Activated CD4-positive, alpha-beta T cell treated with anti-CD3 and anti-CD28 coated beads, Interleukin-2, amount 10 ng/mL, durations not matched to agents 24 days and 14 days (primary cell): Measurements from ENCODE around the gene KITLG. TPM values are rescaled to one million over a fixed set of nuclear protein-coding genes. Genes with fewer than 3 reads are reported as not detected.
"Not testable (repeated sequence)": the region's sequence is repeated elsewhere in the genome, so short reads cannot be mapped to it uniquely, and the experiment has no call there.

Source experiments
- DNase-seq: peaks from one replicate; pipeline ENCODE4 v3.0.0; 2022
- H3K27ac Mint-ChIP-seq: one replicate; pipeline ENCODE4 v1.8.0; 2022; ENCODE audit warnings: mild to moderate bottlenecking, mixed read lengths
- H3K27me3 Mint-ChIP-seq: one replicate; pipeline ENCODE4 v1.8.0; 2022; ENCODE audit warnings: mixed read lengths
- H3K36me3 Mint-ChIP-seq: one replicate; pipeline ENCODE4 v1.8.0; 2022; ENCODE audit warnings: low read depth, mild to moderate bottlenecking, mixed read lengths
- H3K4me1 Mint-ChIP-seq: one replicate; pipeline ENCODE4 v1.8.0; 2021; ENCODE audit warnings: mixed read lengths
- H3K4me3 Mint-ChIP-seq: one replicate; pipeline ENCODE4 v1.8.0; 2022; ENCODE audit warnings: mild to moderate bottlenecking, moderate library complexity, mixed read lengths
- H3K9me3 Mint-ChIP-seq: one replicate; pipeline ENCODE4 v1.8.0; 2021; ENCODE audit warnings: mixed read lengths
- intact Hi-C: fragments of 100-400 bp; cut with micrococcal nuclease; formaldehyde crosslinking; loops from one replicate; pipeline ENCODE4 v1.15.1; 2023
- total RNA-seq: library from RNA; stranded (reverse); gene quantifications from 2 replicates; pipeline ENCODE4 v1.2.3, GENCODE V29; 2022

Gene KITLG
- 0.09 and 0.30 TPM in 2 replicates for total RNA-seq

GRCh38 chr12:88580051-88580871 is at the start of gene KITLG:
Gene KITLG (minus strand): TSS chr12:88580471. CDS start chr12:88580278, 193 bp downstream.
- no peak within 1 kb of the TSS for H3K27ac Mint-ChIP-seq
- peak within 1 kb of the TSS; percentile 77 for H3K4me3 Mint-ChIP-seq
- no peaks in the 10 kb centered on the region for H3K9me3 Mint-ChIP-seq
- peak; percentile 72 for DNase-seq
- peaks cover 5% of the 10 kb centered on the region for H3K4me1 Mint-ChIP-seq
- no peaks in the 10 kb centered on the region for H3K36me3 Mint-ChIP-seq
- intact Hi-C loops: no loop called here
- peaks cover 43% of the 10 kb centered on the region for H3K27me3 Mint-ChIP-seq

- H3K27ac Mint-ChIP-seq: no peak overlapping the region
- H3K27me3 Mint-ChIP-seq: no peaks in the 10 kb centered on the region
- no peak for DNase-seq
- no peaks in the 10 kb centered on the region for H3K4me1 Mint-ChIP-seq
- H3K36me3 Mint-ChIP-seq: no peaks in the 10 kb centered on the region
- intact Hi-C loops: no loop called here
- no peak overlapping the region for H3K4me3 Mint-ChIP-seq
- H3K9me3 Mint-ChIP-seq: no peaks in the 10 kb centered on the region
Observed at GRCh38 chr12:88628856-88629509, 48.7 kb upstream of the KITLG start.

- H3K27ac Mint-ChIP-seq, H3K9me3 Mint-ChIP-seq, H3K27me3 Mint-ChIP-seq, H3K36me3 Mint-ChIP-seq, DNase-seq, H3K4me1 Mint-ChIP-seq, intact Hi-C loops, H3K4me3 Mint-ChIP-seq: not testable (repeated sequence)
Observed at GRCh38 chr12:88628035-88628434, 47.8 kb upstream of the KITLG start.

- Mint-ChIP-seq H3K4me1 (no peaks in the 10 kb centered on the region), H3K36me3 (no peaks in the 10 kb centered on the region), H3K27ac (no peak overlapping the region), H3K4me3 (no peak overlapping the region), H3K9me3 (no peaks in the 10 kb centered on the region), H3K27me3 (no peaks in the 10 kb centered on the region)
- no peak for DNase-seq
- intact Hi-C loops: no loop called here
Observed at GRCh38 chr12:88627501-88627900, 47.2 kb upstream of the KITLG start.

- Mint-ChIP-seq H3K9me3 (no peaks in the 10 kb centered on the region), H3K4me3 (no peak overlapping the region), H3K27ac (no peak overlapping the region), H3K4me1 (no peaks in the 10 kb centered on the region), H3K27me3 (no peaks in the 10 kb centered on the region), H3K36me3 (no peaks in the 10 kb centered on the region)
- intact Hi-C loops: no loop called here
- no peak for DNase-seq
Observed at GRCh38 chr12:88625356-88625755, 45.1 kb upstream of the KITLG start.

- Mint-ChIP-seq H3K36me3 (no peaks in the 10 kb centered on the region), H3K4me3 (no peak overlapping the region), H3K27me3 (no peaks in the 10 kb centered on the region), H3K27ac (no peak overlapping the region), H3K4me1 (no peaks in the 10 kb centered on the region), H3K9me3 (no peaks in the 10 kb centered on the region)
- intact Hi-C loops: no loop called here
- no peak for DNase-seq
Observed at GRCh38 chr12:88624911-88625310, 44.6 kb upstream of the KITLG start.

- intact Hi-C loops: no loop called here
- no peak for DNase-seq
- H3K4me1 Mint-ChIP-seq: no peaks in the 10 kb centered on the region
- no peaks in the 10 kb centered on the region for H3K27me3 Mint-ChIP-seq
- H3K36me3 Mint-ChIP-seq: no peaks in the 10 kb centered on the region
- H3K9me3 Mint-ChIP-seq: no peaks in the 10 kb centered on the region
- no peak overlapping the region for H3K4me3 Mint-ChIP-seq
- no peak overlapping the region for H3K27ac Mint-ChIP-seq
Observed at GRCh38 chr12:88623777-88624548, 43.7 kb upstream of the KITLG start.

GRCh38 chr12:88617352-88617751 is 37.1 kb upstream of the KITLG start:
- H3K27me3 Mint-ChIP-seq: no peaks in the 10 kb centered on the region
- intact Hi-C loops: no loop called here
- no peak overlapping the region for H3K27ac Mint-ChIP-seq
- H3K4me3 Mint-ChIP-seq: no peak overlapping the region
- no peaks in the 10 kb centered on the region for H3K4me1 Mint-ChIP-seq
- H3K36me3 Mint-ChIP-seq: no peaks in the 10 kb centered on the region
- no peaks in the 10 kb centered on the region for H3K9me3 Mint-ChIP-seq
- no peak for DNase-seq

GRCh38 chr12:88615490-88615889 is 35.2 kb upstream of the KITLG start:
- DNase-seq: no peak
- H3K9me3 Mint-ChIP-seq: peaks cover 4% of the 10 kb centered on the region
- H3K4me3 Mint-ChIP-seq: no peak overlapping the region
- no peaks in the 10 kb centered on the region for H3K4me1 Mint-ChIP-seq
- no peaks in the 10 kb centered on the region for H3K36me3 Mint-ChIP-seq
- intact Hi-C loops: no loop called here
- no peaks in the 10 kb centered on the region for H3K27me3 Mint-ChIP-seq
- no peak overlapping the region for H3K27ac Mint-ChIP-seq

- H3K4me3 Mint-ChIP-seq: no peak overlapping the region
- no peak overlapping the region for H3K27ac Mint-ChIP-seq
- no peaks in the 10 kb centered on the region for H3K36me3 Mint-ChIP-seq
- H3K9me3 Mint-ChIP-seq: no peaks in the 10 kb centered on the region
- no peak for DNase-seq
- H3K27me3 Mint-ChIP-seq: no peaks in the 10 kb centered on the region
- H3K4me1 Mint-ChIP-seq: no peaks in the 10 kb centered on the region
- intact Hi-C loops: no loop called here
Observed at GRCh38 chr12:88604646-88605045, 24.4 kb upstream of the KITLG start.

GRCh38 chr12:88600272-88600671 is 20.0 kb upstream of the KITLG start:
- Mint-ChIP-seq H3K36me3 (no peaks in the 10 kb centered on the region), H3K4me1 (no peaks in the 10 kb centered on the region), H3K4me3 (no peak overlapping the region), H3K27ac (no peak overlapping the region), H3K9me3 (no peaks in the 10 kb centered on the region), H3K27me3 (no peaks in the 10 kb centered on the region)
- intact Hi-C loops: no loop called here
- no peak for DNase-seq

- Mint-ChIP-seq H3K27ac (no peak overlapping the region), H3K27me3 (no peaks in the 10 kb centered on the region), H3K4me3 (no peak overlapping the region), H3K9me3 (no peaks in the 10 kb centered on the region), H3K4me1 (no peaks in the 10 kb centered on the region), H3K36me3 (no peaks in the 10 kb centered on the region)
- intact Hi-C loops: no loop called here
- DNase-seq: no peak
Observed at GRCh38 chr12:88597365-88597764, 17.1 kb upstream of the KITLG start.

- Mint-ChIP-seq H3K27me3 (no peaks in the 10 kb centered on the region), H3K9me3 (no peaks in the 10 kb centered on the region), H3K27ac (no peak overlapping the region), H3K4me3 (no peak overlapping the region), H3K36me3 (no peaks in the 10 kb centered on the region), H3K4me1 (no peaks in the 10 kb centered on the region)
- intact Hi-C loops: no loop called here
- DNase-seq: no peak
Observed at GRCh38 chr12:88595697-88596096, 15.4 kb upstream of the KITLG start.

GRCh38 chr12:88594780-88595179 is 14.5 kb upstream of the KITLG start:
- no peak for DNase-seq
- Mint-ChIP-seq H3K27ac (no peak overlapping the region), H3K4me3 (no peak overlapping the region), H3K9me3 (no peaks in the 10 kb centered on the region), H3K27me3 (no peaks in the 10 kb centered on the region), H3K4me1 (no peaks in the 10 kb centered on the region), H3K36me3 (no peaks in the 10 kb centered on the region)
- intact Hi-C loops: no loop called here
